K562 (cell line): ENCODE data around the gene CDC45. TPM values are rescaled to one million over a fixed set of nuclear protein-coding genes. Genes with fewer than 3 reads are reported as not detected.

Experiments
- MAZ ChIP-seq, 2 experiments: fragments of 450-650 bp in 1 of 2; sonication (generic) in 1 of 2; formaldehyde crosslinking; IDR thresholded peaks in 1 of 2; conservative IDR thresholded peaks in 1 of 2; 2 replicates each; pipeline versions ENCODE4 v1.4.0 to v1.5.0; 2020; ENCODE audit warnings: mild to moderate bottlenecking in 1 of 2, missing genetic modification reagents in 1 of 2
- POLR2B ChIP-seq: fragments of 450-650 bp; IDR thresholded peaks from 2 replicates; pipeline ENCODE4 v1.6.1; 2018; ENCODE audit warnings: low read depth; ENCODE audit not compliant: partially characterized antibody
- POLR2G ChIP-seq: fragments of 200-400 bp; formaldehyde crosslinking; IDR thresholded peaks from 2 replicates; pipeline ENCODE4 v1.6.1; 2017; ENCODE audit warnings: low read depth, mild to moderate bottlenecking, antibody characterized with exemption, low read length, moderate library complexity
- SNAPC5 ChIP-seq: fragments of 250-450 bp; sonication (Bioruptor Pico); IDR thresholded peaks from 2 replicates; pipeline ENCODE4 v1.8.0; 2021; ENCODE audit warnings: moderate library complexity, mild to moderate bottlenecking, inconsistent platforms
- STAT6 ChIP-seq: sonication (generic); formaldehyde crosslinking; IDR thresholded peaks from 2 replicates; pipeline ENCODE4 v1.8.1; 2023; ENCODE audit warnings: mild to moderate bottlenecking, missing genetic modification reagents
- TRIM24 ChIP-seq, 2 experiments: fragments of 450-650 bp; IDR thresholded peaks; 2 replicates each; pipeline ENCODE4 v1.6.1; 2016
- ZFP30 ChIP-seq: fragments of 250-450 bp; sonication (Bioruptor Pico); IDR thresholded peaks from 2 replicates; pipeline ENCODE4 v1.8.0; 2022; ENCODE audit warnings: moderate library complexity, mild to moderate bottlenecking, inconsistent platforms, borderline replicate concordance
- ZNF347 ChIP-seq: fragments of 450-650 bp; formaldehyde crosslinking; IDR thresholded peaks from 2 replicates; pipeline ENCODE4 v1.4.0; 2020; ENCODE audit warnings: low read depth, mild to moderate bottlenecking, moderate library complexity
- ZNF407 ChIP-seq: fragments of 450-650 bp; IDR thresholded peaks from 2 replicates; pipeline ENCODE4 v1.6.1; 2016; ENCODE audit warnings: low read depth
- polyA plus RNA-seq, 8 experiments: library from polyadenylated mRNA; depleted of rRNA in 4 of 8; stranded (reverse) in 5 of 8; unstranded in 3 of 8; fragments of >200 nt; fragmentation: Nextera tagmentation in 2 of 8; fragmentation: Illumina TruSeq in 1 of 8; extraction: Ambion mirVana in 2 of 8; extraction: Trizol in 1 of 8; gene quantifications; 2 replicates each; pipeline versions ENCODE4 v1.2.1 to v1.2.3, GENCODE V29; 2011 to 2014; ENCODE audit warnings: inconsistent platforms in 1 of 8, missing spikeins in 1 of 8
- total RNA-seq, 7 experiments: library from RNA; depleted of rRNA in 6 of 7; stranded (reverse); fragments of >200 nt in 6 of 7; fragmentation: Illumina TruSeq in 2 of 7; extraction: Trizol in 2 of 7; gene quantifications; 2 replicates each; pipeline versions ENCODE4 v1.2.1 to v1.2.3, GENCODE V29; 2011 to 2021; ENCODE audit warnings: low replicate concordance in 1 of 7

The CDC45 gene
- total and polyA plus RNA-seq, 9 of the 15 experiments (the other 6 are each of a cell fraction or from before 2014, with no cell fraction given), result 251 to 580 (median 410) TPM

GRCh38 chr22:19448076-19448607, 31.6 kb upstream of the CDC45 start (continued):
- TF ChIP-seq ZNF407 (no peak), SNAPC5 (CRISPR knock-in tag) (no peak), STAT6 (CRISPR knock-in tag) (peak; percentile 93; the same call in 1 of the 2 replicates), POLR2G (no peak), ZNF347 (CRISPR knock-in tag) (no peak), POLR2B (peak; percentile 1), MAZ (CRISPR knock-in tag; conservative IDR thresholded peaks at IDR 0.05 in 1 of 2, IDR thresholded peaks at IDR 0.05 in 1 of 2) (no peak), ZFP30 (no peak), TRIM24 (IDR thresholded peaks at IDR 0.05) (no peak)
